ENCODE results near the gene KIF5B. TPM values are rescaled to one million over a fixed set of nuclear protein-coding genes. Genes with fewer than 3 reads are reported as not detected.
A peak's percentile ranks its signal among the peaks of the same experiment; 100 is the strongest.
"Not testable (repeated sequence)": the region's sequence is repeated elsewhere in the genome, so short reads cannot be mapped to it uniquely, and the experiment has no call there.

The KIF5B gene
- polyA plus RNA-seq, 5 donors = 100 to 165 (median 156) TPM

- DNase-seq = no peak
Observed at GRCh38 chr10:32023264-32023663, 33.0 kb downstream of the KIF5B start.

- DNase-seq = no peak
Observed at GRCh38 chr10:32017044-32017443, 39.2 kb downstream of the KIF5B start.

- no peak for DNase-seq
Observed at GRCh38 chr10:32015386-32015785, 40.8 kb downstream of the KIF5B start.

- DNase-seq = no peak
Observed at GRCh38 chr10:32007026-32007425, 49.2 kb downstream of the KIF5B start.

- peak; percentile 8 to 12 for DNase-seq
Observed at GRCh38 chr10:32005050-32005449, 51.2 kb downstream of the KIF5B start.

GRCh38 chr10:32004161-32004591 lies 52.0 kb downstream of the KIF5B start:
- DNase-seq = no peak

GRCh38 chr10:32002531-32002930 lies 53.7 kb downstream of the KIF5B start:
- DNase-seq = no peak

- DNase-seq = no peak
Observed at GRCh38 chr10:32000937-32001336, 55.3 kb downstream of the KIF5B start.

GRCh38 chr10:31999836-32000235 lies 56.4 kb downstream of the KIF5B start:
- no peak for DNase-seq

- DNase-seq = no peak
Observed at GRCh38 chr10:31999070-31999660, 57.1 kb downstream of the KIF5B start.

- no peak for DNase-seq
Observed at GRCh38 chr10:31994926-31995325, 61.3 kb downstream of the KIF5B start.

GRCh38 chr10:31990937-31991336 lies 65.3 kb downstream of the KIF5B start:
- no peak for DNase-seq

GRCh38 chr10:31987786-31988185 lies 68.4 kb downstream of the KIF5B start:
- not testable (repeated sequence) for DNase-seq

- no peak for DNase-seq
Observed at GRCh38 chr10:31982111-31982510, 74.1 kb downstream of the KIF5B start.

- DNase-seq = no peak
Observed at GRCh38 chr10:31980471-31980870, 75.8 kb downstream of the KIF5B start.

- not testable (repeated sequence) for DNase-seq
Observed at GRCh38 chr10:31979071-31979470, 77.2 kb downstream of the KIF5B start.

- no peak for DNase-seq
Observed at GRCh38 chr10:31978156-31978483, 78.1 kb downstream of the KIF5B start.

GRCh38 chr10:31977440-31978155 lies 78.6 kb downstream of the KIF5B start:
- no peak for DNase-seq

- DNase-seq = no peak
Observed at GRCh38 chr10:31975157-31975765, 81.0 kb downstream of the KIF5B start.

- DNase-seq = no peak
Observed at GRCh38 chr10:31974434-31975124, 81.6 kb downstream of the KIF5B start.

GRCh38 chr10:31972519-31973041 lies 83.6 kb downstream of the KIF5B start:
- no peak for DNase-seq

- peak in 1 of 2 donors; percentile 14 for DNase-seq
Observed at GRCh38 chr10:31969847-31970246, 86.4 kb downstream of the KIF5B start.

Data from right lung (tissue), 5 donors.